GM13976 (cell line): ENCODE results near the gene ARSG.

ENCODE experiments used
- DNase-seq: peaks from one replicate; pipeline ENCODE4 v3.0.0; 2012; ENCODE audit warnings: low spot score
- in situ Hi-C: fragments of 300-500 bp; cut with MboI; formaldehyde crosslinking; loops from one replicate; pipeline ENCODE4 v1.12.0; 2022; ENCODE audit warnings: low sequenced_read_pairs, mixed read lengths, inconsistent platforms; ENCODE audit not compliant: unreplicated experiment
- TF ChIP-seq, protein P1 (sequence below): IDR thresholded peaks from 2 replicates; pipeline ENCODE4 v1.5.1; 2012; ENCODE audit warnings: borderline replicate concordance, mild to moderate bottlenecking; ENCODE audit not compliant: insufficient read depth; ENCODE audit errors: extremely low read depth, missing control alignments, control extremely low read depth

The ARSG gene

DNA sequence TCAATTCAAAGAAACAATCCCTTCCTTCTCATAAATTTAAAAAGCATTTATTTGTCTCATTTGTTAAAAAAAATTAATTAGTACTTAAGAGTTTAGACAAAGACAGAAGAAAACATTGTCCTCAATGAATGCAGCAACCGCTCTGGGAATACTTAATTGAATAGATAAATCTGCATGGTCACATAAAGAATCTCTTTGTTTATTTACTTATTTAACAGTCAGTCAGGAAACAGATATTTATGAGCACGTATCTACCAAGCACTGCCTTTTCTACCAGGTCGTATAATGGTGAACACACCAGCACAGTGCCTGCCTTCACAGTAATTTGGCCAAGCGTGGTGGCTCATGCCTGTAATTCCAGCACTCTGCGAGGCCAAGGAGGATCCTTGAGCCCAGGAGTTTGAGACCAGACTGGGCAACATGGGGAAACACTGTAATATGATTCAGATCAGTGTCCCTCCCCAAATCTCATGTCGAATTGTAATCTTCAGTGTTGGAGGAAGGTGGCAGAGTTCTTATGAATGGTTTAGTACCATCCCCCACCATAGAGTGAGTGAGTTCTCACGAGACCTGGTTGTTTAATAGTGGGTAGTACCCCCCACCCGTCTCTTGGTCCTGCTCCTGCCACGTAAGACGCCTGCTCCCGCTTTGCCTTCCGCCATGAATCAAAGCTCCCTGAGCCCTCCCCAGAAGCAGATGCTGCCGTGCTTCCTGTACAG, 157.9 kb downstream of the ARSG start:
- in situ Hi-C loops, result no loop called here
- no peak for DNase-seq
- TF ChIP-seq, protein P1, sequence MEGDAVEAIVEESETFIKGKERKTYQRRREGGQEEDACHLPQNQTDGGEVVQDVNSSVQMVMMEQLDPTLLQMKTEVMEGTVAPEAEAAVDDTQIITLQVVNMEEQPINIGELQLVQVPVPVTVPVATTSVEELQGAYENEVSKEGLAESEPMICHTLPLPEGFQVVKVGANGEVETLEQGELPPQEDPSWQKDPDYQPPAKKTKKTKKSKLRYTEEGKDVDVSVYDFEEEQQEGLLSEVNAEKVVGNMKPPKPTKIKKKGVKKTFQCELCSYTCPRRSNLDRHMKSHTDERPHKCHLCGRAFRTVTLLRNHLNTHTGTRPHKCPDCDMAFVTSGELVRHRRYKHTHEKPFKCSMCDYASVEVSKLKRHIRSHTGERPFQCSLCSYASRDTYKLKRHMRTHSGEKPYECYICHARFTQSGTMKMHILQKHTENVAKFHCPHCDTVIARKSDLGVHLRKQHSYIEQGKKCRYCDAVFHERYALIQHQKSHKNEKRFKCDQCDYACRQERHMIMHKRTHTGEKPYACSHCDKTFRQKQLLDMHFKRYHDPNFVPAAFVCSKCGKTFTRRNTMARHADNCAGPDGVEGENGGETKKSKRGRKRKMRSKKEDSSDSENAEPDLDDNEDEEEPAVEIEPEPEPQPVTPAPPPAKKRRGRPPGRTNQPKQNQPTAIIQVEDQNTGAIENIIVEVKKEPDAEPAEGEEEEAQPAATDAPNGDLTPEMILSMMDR, result no peak

- TF ChIP-seq, protein P1, result no peak
- DNase-seq, result no peak
- in situ Hi-C loops, result no loop called here
Measured at GRCh38 chr17:68450391-68450790, 159.1 kb downstream of the ARSG start.

- in situ Hi-C loops, result no loop called here
- TF ChIP-seq, protein P1, result no peak
- DNase-seq, result no peak
Measured at GRCh38 chr17:68450801-68451200, 159.5 kb downstream of the ARSG start.

DNA sequence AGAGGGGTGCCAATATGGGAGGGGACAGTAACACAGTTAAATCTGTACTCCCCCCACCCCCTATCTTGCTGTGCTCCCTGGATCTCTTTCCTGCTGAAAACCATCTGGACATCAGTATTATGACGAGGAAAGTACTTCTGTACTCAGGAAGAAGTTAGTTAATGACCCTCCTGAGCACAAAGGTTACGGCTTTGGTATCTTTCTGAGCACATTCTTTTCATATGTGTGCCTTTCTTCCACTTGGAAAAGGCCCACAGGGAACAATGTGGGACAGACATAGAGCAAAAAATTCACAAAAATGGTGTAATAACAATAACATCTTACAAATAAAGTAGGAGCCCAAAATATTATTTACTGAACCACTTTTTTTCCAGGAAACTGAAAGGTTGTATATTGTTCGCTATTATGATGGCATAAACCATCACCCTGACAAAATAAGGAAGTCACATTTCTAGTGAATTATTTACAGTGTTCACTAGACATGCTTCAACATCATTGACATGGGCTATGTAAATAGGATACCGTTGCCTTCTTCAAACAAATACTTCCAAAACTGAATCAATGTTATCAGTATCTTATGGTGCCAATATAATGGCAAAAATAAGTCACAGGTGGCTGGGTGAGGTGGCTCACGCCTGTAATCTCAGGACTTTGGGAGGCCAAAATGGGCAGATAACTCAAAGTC, 160.5 kb downstream of the ARSG start:
- TF ChIP-seq, protein P1, result no peak
- in situ Hi-C loops, result no loop called here

DNA sequence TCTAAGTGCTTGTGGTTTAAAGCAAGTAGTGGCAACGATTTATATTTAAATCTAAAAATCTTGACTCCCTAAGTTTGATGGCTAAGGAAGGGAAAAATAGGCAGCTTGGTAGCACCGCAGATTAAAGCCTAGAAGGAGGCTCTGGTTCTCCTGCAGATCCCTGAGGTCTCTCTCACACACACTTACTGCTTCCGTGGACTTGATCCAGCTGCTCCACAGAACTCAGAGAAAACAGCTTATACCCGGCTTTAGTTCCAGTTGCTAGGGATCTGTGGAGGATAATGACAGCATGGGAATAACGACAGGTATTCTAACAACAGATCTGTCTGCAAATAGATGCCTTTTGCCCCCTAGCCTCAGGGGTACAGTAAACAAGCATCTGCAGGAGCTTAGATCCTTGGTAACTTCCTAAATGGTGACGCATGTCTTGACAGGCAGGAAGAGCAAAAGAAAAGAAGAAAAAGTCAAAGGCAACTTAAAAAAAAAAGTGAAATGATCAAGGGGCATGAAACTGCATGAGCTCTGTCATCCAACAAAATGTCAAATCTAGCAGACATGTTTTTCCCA, 161.5 kb downstream of the ARSG start:
- DNase-seq, result no peak
- in situ Hi-C loops, result no loop called here
- TF ChIP-seq, protein P1, result no peak

More for the DNA sequence above, 160.5 kb downstream of the ARSG start:
- no peak for DNase-seq

DNA sequence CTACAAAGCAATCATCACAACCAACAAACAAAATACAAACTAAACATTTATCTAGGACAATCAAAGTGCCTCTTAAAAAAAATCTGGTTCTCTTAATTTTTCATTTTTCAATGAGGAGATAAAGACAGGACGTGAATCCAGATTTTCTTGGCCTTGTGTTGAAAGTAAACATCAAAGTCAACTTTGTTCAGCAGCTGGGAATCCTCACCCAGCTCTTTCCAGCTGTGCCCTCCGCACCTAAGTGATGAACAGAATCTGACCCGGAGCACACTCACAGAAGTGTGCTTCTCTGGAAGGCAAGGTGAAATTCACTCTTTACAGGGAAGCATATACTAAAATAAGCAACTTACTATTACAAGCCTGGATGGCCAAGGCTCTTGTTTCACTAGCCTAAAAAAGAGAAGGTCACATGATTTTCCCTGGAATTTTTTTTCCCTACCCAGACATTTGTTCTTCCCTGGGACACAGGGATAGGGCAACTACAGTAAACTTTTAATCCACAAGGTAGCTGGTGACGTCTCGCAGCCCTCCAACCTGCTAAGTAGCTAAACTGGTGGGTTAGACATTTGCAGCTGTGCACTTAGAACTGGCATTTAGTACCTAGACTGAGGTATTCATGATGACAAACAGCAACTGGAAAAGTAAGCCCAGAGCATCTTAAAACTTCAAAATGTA, 162.8 kb downstream of the ARSG start:
- TF ChIP-seq, protein P1, result no peak
- no peak for DNase-seq
- in situ Hi-C loops, result no loop called here
